ENCODE measurements around the gene BRINP2. TPM values are rescaled to one million over a fixed set of nuclear protein-coding genes. Genes with fewer than 3 reads are reported as not detected.

Gene BRINP2
- total RNA-seq, 1 experiment from 2014 or later = not detected

DNA sequence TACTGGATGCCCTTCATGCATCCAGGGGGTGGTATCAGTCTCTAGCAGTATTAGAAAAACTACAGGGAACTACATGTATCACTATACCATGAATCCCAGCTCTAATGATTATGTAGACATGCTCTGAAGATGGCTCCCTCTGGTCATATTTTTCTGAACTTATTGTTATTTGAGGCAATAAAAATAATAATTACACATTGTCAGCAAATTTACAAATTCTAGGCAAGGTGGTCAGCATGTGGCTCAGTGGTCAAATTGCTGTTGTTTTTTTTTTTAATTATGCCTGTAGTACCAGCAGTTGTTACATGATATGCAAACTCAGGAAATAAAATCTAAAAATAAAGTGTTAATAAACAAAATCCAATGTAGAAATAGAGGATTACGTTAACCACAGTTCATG lies 28.7 kb upstream of the BRINP2 start:
- intact Hi-C loops (cut with micrococcal nuclease; ENCODE audit: unreplicated experiment) = no loop called here
- Mint-ChIP-seq H3K36me3 (ENCODE audit: insufficient read depth, unreplicated experiment) (no peaks in the 10 kb centered on the region), H3K4me1 (ENCODE audit: low read depth, unreplicated experiment) (no peaks in the 10 kb centered on the region), H3K9me3 (ENCODE audit: low read depth, unreplicated experiment) (no peaks in the 10 kb centered on the region), H3K27me3 (ENCODE audit: unreplicated experiment) (peaks cover 31% of the 10 kb centered on the region), H3K4me3 (ENCODE audit: low read depth, unreplicated experiment) (no peak overlapping the region), H3K27ac (ENCODE audit: unreplicated experiment) (no peak overlapping the region)
- no peak for DNase-seq
- TF ChIP-seq, protein P1, sequence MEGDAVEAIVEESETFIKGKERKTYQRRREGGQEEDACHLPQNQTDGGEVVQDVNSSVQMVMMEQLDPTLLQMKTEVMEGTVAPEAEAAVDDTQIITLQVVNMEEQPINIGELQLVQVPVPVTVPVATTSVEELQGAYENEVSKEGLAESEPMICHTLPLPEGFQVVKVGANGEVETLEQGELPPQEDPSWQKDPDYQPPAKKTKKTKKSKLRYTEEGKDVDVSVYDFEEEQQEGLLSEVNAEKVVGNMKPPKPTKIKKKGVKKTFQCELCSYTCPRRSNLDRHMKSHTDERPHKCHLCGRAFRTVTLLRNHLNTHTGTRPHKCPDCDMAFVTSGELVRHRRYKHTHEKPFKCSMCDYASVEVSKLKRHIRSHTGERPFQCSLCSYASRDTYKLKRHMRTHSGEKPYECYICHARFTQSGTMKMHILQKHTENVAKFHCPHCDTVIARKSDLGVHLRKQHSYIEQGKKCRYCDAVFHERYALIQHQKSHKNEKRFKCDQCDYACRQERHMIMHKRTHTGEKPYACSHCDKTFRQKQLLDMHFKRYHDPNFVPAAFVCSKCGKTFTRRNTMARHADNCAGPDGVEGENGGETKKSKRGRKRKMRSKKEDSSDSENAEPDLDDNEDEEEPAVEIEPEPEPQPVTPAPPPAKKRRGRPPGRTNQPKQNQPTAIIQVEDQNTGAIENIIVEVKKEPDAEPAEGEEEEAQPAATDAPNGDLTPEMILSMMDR (IDR thresholded peaks at IDR 0.05; ENCODE audit: unreplicated experiment) = no peak
- BruUV-seq (replicated peaks) = no TSS peak
- CTCF ChIA-PET = no interaction called here

DNA sequence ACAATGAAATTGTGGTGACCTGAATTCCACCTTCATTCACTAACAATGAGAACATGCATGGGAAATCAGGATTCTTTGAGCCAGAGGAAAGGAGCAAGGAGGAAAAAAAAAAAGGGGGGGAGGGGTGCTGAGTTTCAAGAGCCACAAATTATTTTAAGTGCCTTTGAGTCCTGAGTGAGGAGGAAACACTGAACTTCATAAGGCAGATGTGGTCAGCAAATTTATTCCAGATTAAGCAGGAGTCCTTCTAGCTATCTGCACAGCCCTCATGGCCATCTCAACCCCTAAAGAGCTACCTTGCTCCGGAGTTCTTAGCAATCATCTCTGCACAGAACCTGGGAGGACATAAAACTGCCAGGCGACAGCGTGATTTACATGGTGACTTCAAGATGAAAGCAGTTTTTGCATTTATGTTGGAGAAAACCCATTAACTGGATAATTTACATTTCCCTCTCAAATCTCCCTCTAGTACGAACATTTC lies 27.9 kb upstream of the BRINP2 start:
- Mint-ChIP-seq H3K36me3 (ENCODE audit: insufficient read depth, unreplicated experiment) (no peaks in the 10 kb centered on the region), H3K9me3 (ENCODE audit: low read depth, unreplicated experiment) (no peaks in the 10 kb centered on the region), H3K27ac (ENCODE audit: unreplicated experiment) (no peak overlapping the region), H3K4me3 (ENCODE audit: low read depth, unreplicated experiment) (no peak overlapping the region), H3K27me3 (ENCODE audit: unreplicated experiment) (peaks cover 27% of the 10 kb centered on the region), H3K4me1 (ENCODE audit: low read depth, unreplicated experiment) (no peaks in the 10 kb centered on the region)
- TF ChIP-seq, protein P1 (IDR thresholded peaks at IDR 0.05; ENCODE audit: unreplicated experiment) = no peak
- no TSS peak for BruUV-seq (replicated peaks)
- intact Hi-C loops (cut with micrococcal nuclease; ENCODE audit: unreplicated experiment) = no loop called here
- no peak for DNase-seq
- CTCF ChIA-PET = no interaction called here

DNA sequence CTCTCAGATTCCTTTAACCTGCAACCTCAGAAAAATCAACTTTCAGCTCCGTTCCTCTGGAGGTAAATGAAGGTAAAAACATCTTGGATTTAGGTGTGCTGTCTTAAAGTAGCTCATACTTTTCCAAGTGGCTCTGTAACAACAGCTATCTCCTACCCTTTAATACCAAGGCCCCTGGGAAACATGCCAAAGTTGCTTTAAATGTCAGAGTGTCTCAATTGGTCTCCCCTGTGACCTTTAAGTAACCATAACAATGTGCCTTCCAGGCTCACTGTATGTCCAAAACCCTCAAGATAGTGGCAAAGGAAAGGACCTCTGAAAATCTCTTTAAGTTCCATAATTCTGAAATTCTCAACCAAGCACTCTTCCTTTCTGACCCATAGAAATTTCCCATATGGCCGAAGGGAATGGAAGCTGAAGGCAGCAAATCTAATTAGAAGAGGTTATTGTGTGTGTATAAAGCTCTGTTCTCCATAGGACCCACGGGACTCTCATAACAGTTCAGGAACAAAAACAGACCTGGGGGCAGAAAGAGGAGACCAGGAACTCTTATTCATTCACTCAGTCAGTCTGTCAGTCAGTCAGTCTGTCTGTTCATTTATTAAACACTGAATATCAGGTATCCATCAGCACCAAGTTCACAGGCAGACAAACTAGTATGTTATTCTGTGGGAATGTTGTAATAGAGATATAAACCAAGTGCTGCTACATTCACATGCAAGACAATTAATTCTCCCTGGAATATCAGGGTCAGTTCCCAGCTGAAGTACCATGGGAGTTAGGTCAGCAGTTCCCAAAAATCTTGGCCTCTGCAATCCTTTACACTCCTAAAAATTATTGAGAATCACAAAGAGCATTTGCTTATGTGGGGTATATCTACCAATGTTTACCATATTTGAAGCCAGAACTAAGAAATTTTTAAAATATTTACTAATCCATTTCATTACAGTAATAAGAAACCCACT lies 25.4 kb upstream of the BRINP2 start:
- DNase-seq = no peak
- no TSS peak for BruUV-seq (replicated peaks)
- H3K9me3 Mint-ChIP-seq (ENCODE audit: low read depth, unreplicated experiment) = peaks cover 2% of the 10 kb centered on the region
- TF ChIP-seq, protein P1 (IDR thresholded peaks at IDR 0.05; ENCODE audit: unreplicated experiment) = no peak
- no peak overlapping the region for H3K4me3 Mint-ChIP-seq (ENCODE audit: low read depth, unreplicated experiment)
- intact Hi-C loops (cut with micrococcal nuclease; ENCODE audit: unreplicated experiment) = no loop called here
- H3K27ac Mint-ChIP-seq (ENCODE audit: unreplicated experiment) = no peak overlapping the region
- H3K36me3 Mint-ChIP-seq (ENCODE audit: insufficient read depth, unreplicated experiment) = no peaks in the 10 kb centered on the region
- H3K4me1 Mint-ChIP-seq (ENCODE audit: low read depth, unreplicated experiment) = no peaks in the 10 kb centered on the region
- H3K27me3 Mint-ChIP-seq (ENCODE audit: unreplicated experiment) = peaks cover 15% of the 10 kb centered on the region
- CTCF ChIA-PET = no interaction called here

DNA sequence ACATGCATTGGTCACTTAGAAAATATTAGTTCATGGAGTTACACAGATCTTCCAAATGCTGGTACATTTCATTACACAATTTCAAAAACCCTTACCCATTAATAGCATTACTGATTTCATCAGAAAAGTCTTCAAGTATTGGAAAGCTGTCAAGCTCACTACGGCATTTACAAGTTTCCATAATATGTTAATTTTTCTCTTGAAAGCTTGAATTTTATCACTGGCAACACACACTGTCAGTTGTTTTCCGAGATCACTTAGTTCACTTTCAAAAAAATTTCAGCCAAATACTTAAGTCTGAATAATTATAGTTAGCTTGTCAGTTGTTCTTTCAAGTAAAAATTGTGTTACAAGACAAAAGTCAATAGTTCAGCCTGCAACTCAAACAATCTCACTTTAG lies 24.3 kb upstream of the BRINP2 start:
- intact Hi-C loops (cut with micrococcal nuclease; ENCODE audit: unreplicated experiment) = no loop called here
- Mint-ChIP-seq H3K36me3 (ENCODE audit: insufficient read depth, unreplicated experiment) (no peaks in the 10 kb centered on the region), H3K27me3 (ENCODE audit: unreplicated experiment) (peaks cover 9% of the 10 kb centered on the region), H3K27ac (ENCODE audit: unreplicated experiment) (no peak overlapping the region), H3K4me1 (ENCODE audit: low read depth, unreplicated experiment) (no peaks in the 10 kb centered on the region), H3K9me3 (ENCODE audit: low read depth, unreplicated experiment) (peaks cover 2% of the 10 kb centered on the region), H3K4me3 (ENCODE audit: low read depth, unreplicated experiment) (no peak overlapping the region)
- TF ChIP-seq, protein P1 (IDR thresholded peaks at IDR 0.05; ENCODE audit: unreplicated experiment) = no peak
- no peak for DNase-seq
- no TSS peak for BruUV-seq (replicated peaks)
- CTCF ChIA-PET = no interaction called here

Measured in Calu3 (cell line).